KOPT-K1 (cell line): Measurements from ENCODE around the gene CTIF.

Experiments used
- H3K27ac ChIP-seq: fragments of 200-600 bp; sonication (generic); 2 replicates; pipeline ENCODE4 v1.5.1; 2016; ENCODE audit warnings: antibody characterized with exemption, mild to moderate bottlenecking, low read depth, low read length; ENCODE audit not compliant: poor library complexity, severe bottlenecking
- H3K36me3 ChIP-seq: fragments of 200-600 bp; sonication (generic); 2 replicates; pipeline ENCODE4 v1.5.1; 2017; ENCODE audit warnings: antibody characterized with exemption, mild to moderate bottlenecking, low read length, moderate library complexity; ENCODE audit not compliant: insufficient read depth
- H3K9me3 ChIP-seq: fragments of 200-600 bp; sonication (generic); 2 replicates; pipeline ENCODE4 v1.5.1; 2017; ENCODE audit warnings: antibody characterized with exemption, low read length, mild to moderate bottlenecking; ENCODE audit not compliant: insufficient read depth, poor library complexity, severe bottlenecking

Gene CTIF

DNA sequence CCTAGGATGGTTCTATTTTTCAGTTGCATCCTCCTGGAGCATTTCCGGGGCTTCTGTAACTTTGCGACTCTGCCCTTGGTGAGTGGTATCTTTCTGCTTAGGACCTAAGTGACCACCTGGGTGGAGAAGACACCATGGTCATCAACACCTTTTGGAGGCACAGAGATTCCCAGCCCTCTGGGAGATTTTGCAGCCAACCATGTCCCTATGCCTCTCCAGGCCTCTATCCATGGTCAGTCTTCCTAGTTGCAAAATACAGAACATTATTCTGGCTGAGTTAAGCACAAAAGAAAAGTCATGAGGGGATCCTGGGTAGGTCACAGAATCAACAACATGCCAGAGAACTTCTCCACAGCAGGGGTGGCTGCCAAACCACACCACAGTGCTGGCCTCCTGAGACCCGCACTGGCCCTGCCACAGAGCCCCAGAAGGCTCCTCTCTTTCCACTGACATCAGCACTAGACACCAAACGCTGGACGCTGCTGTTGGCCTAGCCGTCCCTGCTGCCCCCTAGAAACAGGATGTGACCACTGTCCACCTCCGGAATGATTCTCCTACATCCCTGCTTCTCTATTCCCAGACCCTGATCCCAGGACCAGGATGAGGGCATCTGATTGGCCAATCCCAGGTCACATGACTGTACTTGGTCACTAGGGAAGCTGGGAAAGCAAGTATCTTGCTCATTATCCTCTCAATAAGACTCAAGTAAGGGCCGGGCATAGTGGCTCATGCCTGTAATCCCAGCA, 364.2 kb downstream of the CTIF start:
- no peak overlapping the region for H3K27ac ChIP-seq
- peaks cover 18% of the 10 kb centered on the region for H3K9me3 ChIP-seq
- H3K36me3 ChIP-seq, result no peaks in the 10 kb centered on the region

DNA sequence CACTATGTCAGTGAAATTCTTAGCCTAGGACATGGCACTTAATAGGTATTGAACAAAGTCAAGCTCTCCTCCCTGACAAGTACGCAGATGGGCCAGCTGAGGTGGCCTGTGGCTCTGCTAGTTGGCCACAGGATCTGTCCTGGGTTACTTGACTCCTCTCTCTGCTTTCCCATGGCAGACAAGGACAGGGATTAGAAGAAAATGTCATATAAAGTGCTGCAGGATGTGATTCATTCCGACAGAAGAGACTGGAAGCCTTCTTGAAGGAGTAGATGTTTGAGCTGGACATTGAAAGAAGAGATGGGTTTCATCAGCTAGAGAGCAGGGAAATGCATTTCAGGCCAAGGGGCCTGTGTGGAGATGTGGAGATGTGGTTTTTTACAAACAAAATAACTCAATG, 365.3 kb downstream of the CTIF start:
- H3K27ac ChIP-seq, result no peak overlapping the region
- no peaks in the 10 kb centered on the region for H3K36me3 ChIP-seq
- H3K9me3 ChIP-seq, result peaks cover 18% of the 10 kb centered on the region

- Histone ChIP-seq H3K36me3 (no peaks in the 10 kb centered on the region), H3K27ac (no peak overlapping the region), H3K9me3 (peaks cover 18% of the 10 kb centered on the region)
Measured at GRCh38 chr18:48904847-48905394, 366.1 kb downstream of the CTIF start.

GRCh38 chr18:48905513-48905912, 366.7 kb downstream of the CTIF start:
- Histone ChIP-seq H3K9me3 (peaks cover 18% of the 10 kb centered on the region), H3K27ac (no peak overlapping the region), H3K36me3 (no peaks in the 10 kb centered on the region)

- peaks cover 17% of the 10 kb centered on the region for H3K9me3 ChIP-seq
- H3K27ac ChIP-seq, result no peak overlapping the region
- H3K36me3 ChIP-seq, result no peaks in the 10 kb centered on the region
Measured at GRCh38 chr18:48908916-48909315, 370.1 kb downstream of the CTIF start.

GRCh38 chr18:48909721-48910120, 370.9 kb downstream of the CTIF start:
- peaks cover 9% of the 10 kb centered on the region for H3K9me3 ChIP-seq
- no peak overlapping the region for H3K27ac ChIP-seq
- H3K36me3 ChIP-seq, result no peaks in the 10 kb centered on the region

GRCh38 chr18:48910972-48911545, 372.2 kb downstream of the CTIF start:
- H3K27ac ChIP-seq, result no peak overlapping the region
- H3K36me3 ChIP-seq, result no peaks in the 10 kb centered on the region
- no peaks in the 10 kb centered on the region for H3K9me3 ChIP-seq
